ENCODE measurements around the gene NUAK1. TPM values are rescaled to one million over a fixed set of nuclear protein-coding genes. Genes with fewer than 3 reads are reported as not detected.

The NUAK1 gene
- total RNA-seq, 1 experiment from 2014 or later: 7.4 TPM

DNA sequence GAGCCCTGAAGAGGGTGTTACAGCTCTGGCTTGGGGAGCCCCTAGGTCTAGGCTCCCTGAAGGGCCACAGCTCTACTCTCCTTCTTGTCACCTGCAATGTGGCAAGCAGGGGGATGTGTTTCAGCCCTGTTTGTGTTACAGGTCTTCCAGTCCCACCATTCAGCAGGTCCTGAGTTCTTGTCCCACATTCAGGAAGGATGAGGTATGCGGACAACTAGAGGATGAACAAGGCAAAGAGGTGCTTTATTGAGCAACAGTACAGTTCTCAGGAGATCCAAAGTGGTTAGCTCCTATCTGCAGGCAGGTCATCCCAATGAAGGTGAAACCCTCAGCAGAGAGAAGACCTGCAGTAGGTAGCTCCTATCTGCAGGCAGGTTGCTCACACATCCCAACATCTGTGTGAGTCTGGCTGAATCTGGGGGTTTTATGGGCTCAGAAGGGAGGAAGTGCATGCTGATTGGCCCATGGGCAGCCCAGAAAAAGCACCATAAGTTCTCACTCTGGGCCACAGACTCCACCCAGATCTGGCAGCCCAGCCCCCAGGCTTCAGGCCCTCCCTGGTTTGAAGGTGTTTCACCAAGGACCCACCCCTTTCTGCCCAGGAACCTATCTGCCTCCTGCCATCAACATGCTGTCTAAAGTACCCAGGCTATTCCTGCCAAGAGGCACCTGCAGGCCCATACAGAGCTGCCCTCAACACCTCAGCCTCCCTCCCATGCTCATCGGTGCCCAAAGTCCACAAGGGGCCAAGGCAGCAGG lies 98.9 kb downstream of the NUAK1 start:
- DNase-seq (ENCODE audit: low read depth, low spot score) (no peak), ATAC-seq (peak; percentile 22; the same call in 1 of the 2 replicates)
- H3K27me3 ChIP-seq (ENCODE audit: insufficient read depth, low read length): no peaks in the 10 kb centered on the region
- TF ChIP-seq EZH2 (IDR thresholded peaks at IDR 0.05) (no peak), POLR2AphosphoS5 (IDR thresholded peaks at IDR 0.05; ENCODE audit: low read depth, low read length) (no peak), ZFX (IDR thresholded peaks at IDR 0.05) (no peak), POLR2A (IDR thresholded peaks at IDR 0.05; ENCODE audit: borderline replicate concordance, extremely low read depth, insufficient read depth, insufficient read length) (no peak), RAD21 (IDR thresholded peaks at IDR 0.05; ENCODE audit: low read depth) (no peak), ZNF274 (IDR thresholded peaks at IDR 0.05; ENCODE audit: low read depth, low read length) (no peak), TCF7L2 (IDR thresholded peaks at IDR 0.05; ENCODE audit: borderline replicate concordance, extremely low read depth, insufficient read depth, insufficient read length) (no peak), FOSL1 (IDR thresholded peaks at IDR 0.05; ENCODE audit: low read depth) (no peak), CBX3 (IDR thresholded peaks at IDR 0.05; ENCODE audit: low read depth) (no peak), JUND (IDR thresholded peaks at IDR 0.05) (no peak)
- TF ChIP-seq, protein P1, sequence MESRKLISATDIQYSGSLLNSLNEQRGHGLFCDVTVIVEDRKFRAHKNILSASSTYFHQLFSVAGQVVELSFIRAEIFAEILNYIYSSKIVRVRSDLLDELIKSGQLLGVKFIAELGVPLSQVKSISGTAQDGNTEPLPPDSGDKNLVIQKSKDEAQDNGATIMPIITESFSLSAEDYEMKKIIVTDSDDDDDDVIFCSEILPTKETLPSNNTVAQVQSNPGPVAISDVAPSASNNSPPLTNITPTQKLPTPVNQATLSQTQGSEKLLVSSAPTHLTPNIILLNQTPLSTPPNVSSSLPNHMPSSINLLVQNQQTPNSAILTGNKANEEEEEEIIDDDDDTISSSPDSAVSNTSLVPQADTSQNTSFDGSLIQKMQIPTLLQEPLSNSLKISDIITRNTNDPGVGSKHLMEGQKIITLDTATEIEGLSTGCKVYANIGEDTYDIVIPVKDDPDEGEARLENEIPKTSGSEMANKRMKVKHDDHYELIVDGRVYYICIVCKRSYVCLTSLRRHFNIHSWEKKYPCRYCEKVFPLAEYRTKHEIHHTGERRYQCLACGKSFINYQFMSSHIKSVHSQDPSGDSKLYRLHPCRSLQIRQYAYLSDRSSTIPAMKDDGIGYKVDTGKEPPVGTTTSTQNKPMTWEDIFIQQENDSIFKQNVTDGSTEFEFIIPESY (IDR thresholded peaks at IDR 0.05; ENCODE audit: extremely low read depth, insufficient replicate concordance, low read length): no peak
- TF ChIP-seq, protein P2, sequence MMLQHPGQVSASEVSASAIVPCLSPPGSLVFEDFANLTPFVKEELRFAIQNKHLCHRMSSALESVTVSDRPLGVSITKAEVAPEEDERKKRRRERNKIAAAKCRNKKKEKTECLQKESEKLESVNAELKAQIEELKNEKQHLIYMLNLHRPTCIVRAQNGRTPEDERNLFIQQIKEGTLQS (IDR thresholded peaks at IDR 0.05): no peak
- TF ChIP-seq, protein P3, sequence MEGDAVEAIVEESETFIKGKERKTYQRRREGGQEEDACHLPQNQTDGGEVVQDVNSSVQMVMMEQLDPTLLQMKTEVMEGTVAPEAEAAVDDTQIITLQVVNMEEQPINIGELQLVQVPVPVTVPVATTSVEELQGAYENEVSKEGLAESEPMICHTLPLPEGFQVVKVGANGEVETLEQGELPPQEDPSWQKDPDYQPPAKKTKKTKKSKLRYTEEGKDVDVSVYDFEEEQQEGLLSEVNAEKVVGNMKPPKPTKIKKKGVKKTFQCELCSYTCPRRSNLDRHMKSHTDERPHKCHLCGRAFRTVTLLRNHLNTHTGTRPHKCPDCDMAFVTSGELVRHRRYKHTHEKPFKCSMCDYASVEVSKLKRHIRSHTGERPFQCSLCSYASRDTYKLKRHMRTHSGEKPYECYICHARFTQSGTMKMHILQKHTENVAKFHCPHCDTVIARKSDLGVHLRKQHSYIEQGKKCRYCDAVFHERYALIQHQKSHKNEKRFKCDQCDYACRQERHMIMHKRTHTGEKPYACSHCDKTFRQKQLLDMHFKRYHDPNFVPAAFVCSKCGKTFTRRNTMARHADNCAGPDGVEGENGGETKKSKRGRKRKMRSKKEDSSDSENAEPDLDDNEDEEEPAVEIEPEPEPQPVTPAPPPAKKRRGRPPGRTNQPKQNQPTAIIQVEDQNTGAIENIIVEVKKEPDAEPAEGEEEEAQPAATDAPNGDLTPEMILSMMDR (IDR thresholded peaks at IDR 0.05 in 2 of 3, conservative IDR thresholded peaks at IDR 0.05 in 1 of 3; ENCODE audit: borderline replicate concordance in 1 of 3, insufficient read depth in 1 of 3, low read depth in 2 of 3, low read length in 2 of 3): no peak
- ChIA-PET CTCF (no interaction called here), RAD21 (ENCODE audit: low non-redundant PET in 1 of 2, low total read pairs in 2 of 2, uncharacterized antibody in 2 of 2, unreplicated experiment in 2 of 2) (no interaction called here), POLR2A (no interaction called here)
- no peaks in the 10 kb centered on the region for H3K36me3 ChIP-seq (ENCODE audit: control insufficient read depth in 1 of 2, insufficient read depth in 2 of 2, low read length in 2 of 2)
- H4K20me1 ChIP-seq (ENCODE audit: insufficient read depth): no peaks in the 10 kb centered on the region
- H3K9ac ChIP-seq (ENCODE audit: low read length): no peak overlapping the region
- no peaks in the 10 kb centered on the region for H3K79me2 ChIP-seq (ENCODE audit: insufficient read depth, low read length)
- no peak overlapping the region for H3K4me2 ChIP-seq (ENCODE audit: low read length)
- no peak overlapping the region for H2AFZ ChIP-seq (ENCODE audit: low read depth, low read length, poor library complexity, severe bottlenecking)
- no peak overlapping the region for H3K27ac ChIP-seq (ENCODE audit: low read depth, low read length)
- H3K4me3 ChIP-seq (replicated peaks in 1 of 2; ENCODE audit: low read depth in 1 of 2, low read length in 2 of 2): no peak overlapping the region
- intact Hi-C loops (cut with micrococcal nuclease): no loop called here
- BruUV-seq (replicated peaks): no TSS peak
- H3K4me1 ChIP-seq (ENCODE audit: control insufficient read depth in 1 of 2, insufficient read depth in 2 of 2, low read length in 2 of 2): no peaks in the 10 kb centered on the region
- H3K9me3 ChIP-seq (ENCODE audit: control insufficient read depth in 1 of 2, insufficient read depth in 1 of 2, low read depth in 1 of 2, low read length in 2 of 2): no peaks in the 10 kb centered on the region
- H3K9me2 ChIP-seq (ENCODE audit: insufficient read depth): no peaks in the 10 kb centered on the region

All from HCT116 (cell line).